SK-N-MC (cell line): Measurements from ENCODE around the gene AFF3.

Source experiments
- EZH2 ChIP-seq: fragments of 200-600 bp; sonication (generic); IDR thresholded peaks from one replicate; pipeline ENCODE4 v1.6.1; 2017; ENCODE audit warnings: antibody characterized with exemption
- FOXP2 ChIP-seq: optimal IDR thresholded peaks from 2 replicates; pipeline ENCODE3; 2011; ENCODE audit warnings: mild to moderate bottlenecking, moderate library complexity; ENCODE audit not compliant: insufficient read depth; ENCODE audit errors: extremely low read length, control extremely low read depth
- POLR2AphosphoS5 ChIP-seq: IDR thresholded peaks from 2 replicates; pipeline ENCODE4 v1.6.1; 2012; ENCODE audit warnings: mild to moderate bottlenecking, low read depth, low read length, borderline replicate concordance

DNA sequence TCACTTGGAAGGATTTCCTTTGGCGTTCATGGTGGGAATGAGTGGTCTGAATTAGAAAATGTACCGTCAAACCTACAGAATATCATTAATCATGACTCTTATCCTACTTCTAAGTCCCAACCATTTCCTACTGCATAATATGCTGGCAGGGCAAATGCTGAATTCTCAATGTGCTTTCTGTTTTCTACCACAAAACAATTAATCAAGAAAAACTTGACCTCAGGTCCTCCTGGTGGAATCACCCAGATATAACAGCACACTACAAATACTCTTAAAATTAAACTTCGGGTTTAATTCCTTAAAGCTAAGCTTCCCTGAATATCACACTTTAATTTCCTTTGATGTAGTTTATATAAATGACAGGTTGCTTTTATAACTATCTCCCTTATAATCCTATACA lies 301.6 kb downstream of the AFF3 start:
- TF ChIP-seq EZH2 (no peak), POLR2AphosphoS5 (no peak), FOXP2 (no peak)
